Skeletal muscle tissue (tissue), 4 donors: Measurements from ENCODE around the gene GPR34. TPM values are rescaled to one million over a fixed set of nuclear protein-coding genes. Genes with fewer than 3 reads are reported as not detected.

ENCODE experiments used
- H3K27ac ChIP-seq: one replicate; pipeline ENCODE4 v1.7.0; 2013; ENCODE audit warnings: mild to moderate bottlenecking, low read depth, low read length, inconsistent platforms
- H3K27me3 ChIP-seq, 3 donors: one replicate each; pipeline ENCODE4 v1.7.0; 2013; ENCODE audit warnings: low read length in 3 of 3; ENCODE audit not compliant: control insufficient read depth in 3 of 3, insufficient read depth in 3 of 3
- H3K36me3 ChIP-seq, 3 donors: one replicate each; pipeline ENCODE4 v1.7.0; 2013; ENCODE audit warnings: low read length in 3 of 3; ENCODE audit not compliant: control insufficient read depth in 3 of 3, insufficient read depth in 3 of 3
- H3K4me1 ChIP-seq, 3 donors: one replicate each; pipeline ENCODE4 v1.7.0; 2013; ENCODE audit warnings: low read length in 3 of 3, mild to moderate bottlenecking in 3 of 3; ENCODE audit not compliant: control insufficient read depth in 3 of 3, insufficient read depth in 3 of 3
- H3K4me3 ChIP-seq, 3 donors: one replicate each; pipeline ENCODE4 v1.7.0; 2013; ENCODE audit warnings: low read length in 3 of 3
- H3K9ac ChIP-seq, 3 donors: one replicate each; pipeline ENCODE4 v1.7.0; 2013; ENCODE audit warnings: low read length in 3 of 3, mild to moderate bottlenecking in 3 of 3, moderate library complexity in 2 of 3, low read depth in 1 of 3
- H3K9me3 ChIP-seq, 3 donors: one replicate each; pipeline ENCODE4 v1.7.0; 2013; ENCODE audit warnings: low read length in 3 of 3; ENCODE audit not compliant: control insufficient read depth in 3 of 3
- total RNA-seq: library from RNA; depleted of rRNA; stranded (reverse); fragments of >200 nt; gene quantifications from one replicate; pipeline ENCODE4 v1.2.3, GENCODE V29; 2014
- donor health status: Osteomylitis.

GPR34 gene
- total RNA-seq, 1 donor from 2014 or later: 13.6 TPM

DNA sequence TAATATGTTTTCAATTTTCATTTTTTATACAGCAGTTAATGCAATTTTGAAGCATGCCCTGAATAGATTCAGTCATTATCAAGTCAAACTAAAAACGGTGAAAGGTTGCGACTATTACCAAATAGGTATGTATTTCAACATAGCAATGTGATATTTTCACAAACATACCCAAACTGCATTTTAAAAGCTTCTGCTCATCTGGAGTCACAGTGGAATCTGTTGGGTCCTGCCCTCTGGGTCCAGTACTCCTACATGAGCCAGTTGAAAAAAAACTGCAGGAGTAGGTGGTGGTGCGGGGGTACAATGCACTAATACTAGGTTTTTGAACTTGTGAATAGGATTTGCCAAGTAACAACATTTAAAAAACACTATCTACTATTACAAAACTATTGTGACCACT, 938 bp downstream of the GPR34 start:
- H3K9ac ChIP-seq: no peak overlapping the region
- H3K36me3 ChIP-seq: no peaks in the 10 kb centered on the region
- H3K4me1 ChIP-seq: no peaks in the 10 kb centered on the region
- H3K27ac ChIP-seq: no peak overlapping the region
- H3K27me3 ChIP-seq: no peaks in the 10 kb centered on the region
- no peak overlapping the region for H3K4me3 ChIP-seq
- no peaks in the 10 kb centered on the region for H3K9me3 ChIP-seq

DNA sequence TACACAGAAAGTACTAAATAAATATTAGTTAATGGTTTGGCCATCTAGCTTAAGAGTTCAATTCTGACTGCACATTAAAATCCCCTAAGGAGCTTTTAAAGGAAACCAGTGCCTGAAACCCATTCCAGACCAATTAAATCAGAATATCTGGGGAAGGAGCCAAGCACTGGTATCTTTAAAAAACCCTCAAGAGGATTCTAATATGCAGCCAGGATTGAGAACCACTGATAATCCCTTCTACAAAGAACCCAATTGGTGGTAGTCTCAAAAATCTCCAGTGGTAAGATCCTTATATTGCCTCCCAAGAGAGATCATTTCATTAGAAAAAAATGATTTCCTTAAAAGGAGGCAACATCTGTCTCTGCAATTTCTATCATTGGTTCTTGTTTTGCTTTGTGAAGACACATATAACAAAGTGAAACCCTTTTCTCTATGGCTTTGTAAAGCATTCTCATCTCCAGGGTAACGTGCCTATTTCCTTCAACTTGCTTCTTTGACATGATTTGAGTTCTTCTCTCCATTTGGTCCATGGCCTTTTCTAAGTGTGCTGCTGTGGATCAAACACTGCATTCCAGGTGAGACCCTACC, 3.5 kb downstream of the GPR34 start:
- no peaks in the 10 kb centered on the region for H3K4me1 ChIP-seq
- H3K36me3 ChIP-seq: no peaks in the 10 kb centered on the region
- H3K9me3 ChIP-seq: no peaks in the 10 kb centered on the region
- H3K27me3 ChIP-seq: no peaks in the 10 kb centered on the region
- no peak overlapping the region for H3K27ac ChIP-seq
- H3K4me3 ChIP-seq: peak overlapping the region in 1 of 3 donors; percentile 48
- H3K9ac ChIP-seq: no peak overlapping the region

DNA sequence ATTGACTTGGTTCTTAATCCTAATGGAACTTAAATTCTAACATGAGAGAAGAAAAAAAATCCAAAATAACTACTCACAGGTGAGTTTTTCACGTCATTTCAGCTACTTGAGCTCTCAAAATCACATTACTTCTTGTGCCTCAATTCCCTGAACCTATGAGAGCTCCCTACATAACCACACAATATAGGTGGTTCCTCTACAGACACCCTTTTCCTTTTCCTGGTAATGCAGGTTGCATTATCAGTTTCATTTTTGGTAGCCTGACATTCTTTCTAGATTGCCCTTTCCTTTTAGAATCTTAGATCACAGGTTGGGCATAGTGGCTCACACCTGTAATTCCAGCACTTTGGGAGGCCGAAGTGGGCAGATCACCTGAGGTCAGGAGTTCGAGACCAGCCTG, 4.3 kb downstream of the GPR34 start:
- Histone ChIP-seq H3K27ac (no peak overlapping the region), H3K4me3 (no peak overlapping the region), H3K27me3 (no peaks in the 10 kb centered on the region), H3K36me3 (no peaks in the 10 kb centered on the region), H3K9me3 (no peaks in the 10 kb centered on the region), H3K9ac (no peak overlapping the region), H3K4me1 (no peaks in the 10 kb centered on the region)

DNA sequence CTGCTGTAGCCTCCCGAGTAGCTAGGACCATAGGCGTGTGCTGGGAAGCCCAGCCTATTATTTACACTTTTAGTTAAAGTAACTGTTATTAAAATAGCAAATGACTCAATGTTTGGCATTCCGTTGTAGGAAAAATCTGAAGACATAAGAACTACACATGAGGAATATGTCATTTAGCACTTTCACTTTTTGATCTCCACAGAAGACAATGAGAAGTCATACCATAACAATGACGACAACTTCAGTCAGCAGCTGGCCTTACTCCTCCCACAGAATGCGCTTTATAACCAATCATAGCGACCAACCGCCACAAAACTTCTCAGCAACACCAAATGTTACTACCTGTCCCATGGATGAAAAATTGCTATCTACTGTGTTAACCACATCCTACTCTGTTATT, 6.7 kb downstream of the GPR34 start:
- H3K4me1 ChIP-seq: no peaks in the 10 kb centered on the region
- H3K36me3 ChIP-seq: no peaks in the 10 kb centered on the region
- no peak overlapping the region for H3K27ac ChIP-seq
- H3K4me3 ChIP-seq: no peak overlapping the region
- H3K9me3 ChIP-seq: no peaks in the 10 kb centered on the region
- no peaks in the 10 kb centered on the region for H3K27me3 ChIP-seq
- no peak overlapping the region for H3K9ac ChIP-seq

DNA sequence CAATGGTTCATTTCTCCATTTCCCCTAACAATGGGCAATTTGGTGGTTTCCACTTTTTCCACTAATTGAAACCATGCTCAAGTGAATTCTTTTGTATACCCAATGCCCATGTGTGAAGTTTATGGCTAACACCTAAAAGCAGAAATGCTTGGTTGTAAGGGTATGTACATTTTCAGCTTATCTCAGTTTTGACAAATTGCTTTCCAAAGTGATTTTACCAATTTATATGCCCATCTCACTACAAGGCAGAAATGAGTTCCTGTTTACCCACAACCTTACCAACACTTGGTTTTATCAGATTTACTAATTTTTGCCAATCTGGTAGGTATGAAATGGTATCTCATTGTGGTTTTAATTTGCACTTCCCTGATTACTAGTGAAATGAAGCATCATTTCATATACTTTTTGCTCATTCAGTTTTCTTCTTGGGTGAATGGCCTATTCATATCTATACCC, 14.8 kb downstream of the GPR34 start:
- Histone ChIP-seq H3K4me3 (no peak overlapping the region), H3K36me3 (no peaks in the 10 kb centered on the region), H3K9me3 (no peaks in the 10 kb centered on the region), H3K9ac (no peak overlapping the region), H3K27ac (no peak overlapping the region), H3K4me1 (no peaks in the 10 kb centered on the region), H3K27me3 (no peaks in the 10 kb centered on the region)

DNA sequence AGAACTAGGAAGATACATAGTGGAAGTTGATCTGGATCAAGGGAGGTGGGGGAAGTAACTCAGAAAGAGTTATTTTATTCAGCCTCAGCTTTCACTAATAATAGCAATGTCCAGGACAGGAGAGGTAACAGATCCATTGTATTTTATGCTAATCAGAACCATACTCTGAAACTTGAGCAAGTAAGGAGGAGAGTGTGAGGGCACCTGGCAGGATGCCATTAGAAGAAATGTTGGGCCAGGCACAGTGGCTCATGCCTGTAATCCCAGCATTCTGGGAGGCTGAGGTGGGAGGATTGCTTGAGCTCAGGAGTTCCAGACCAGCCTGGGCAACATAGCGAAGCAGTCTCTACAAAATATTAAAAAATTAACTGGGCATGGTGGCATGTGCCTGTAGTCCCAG, 16.3 kb downstream of the GPR34 start:
- no peaks in the 10 kb centered on the region for H3K9me3 ChIP-seq
- H3K4me3 ChIP-seq: no peak overlapping the region
- H3K27ac ChIP-seq: no peak overlapping the region
- H3K27me3 ChIP-seq: no peaks in the 10 kb centered on the region
- H3K4me1 ChIP-seq: no peaks in the 10 kb centered on the region
- H3K36me3 ChIP-seq: no peaks in the 10 kb centered on the region
- no peak overlapping the region for H3K9ac ChIP-seq

DNA sequence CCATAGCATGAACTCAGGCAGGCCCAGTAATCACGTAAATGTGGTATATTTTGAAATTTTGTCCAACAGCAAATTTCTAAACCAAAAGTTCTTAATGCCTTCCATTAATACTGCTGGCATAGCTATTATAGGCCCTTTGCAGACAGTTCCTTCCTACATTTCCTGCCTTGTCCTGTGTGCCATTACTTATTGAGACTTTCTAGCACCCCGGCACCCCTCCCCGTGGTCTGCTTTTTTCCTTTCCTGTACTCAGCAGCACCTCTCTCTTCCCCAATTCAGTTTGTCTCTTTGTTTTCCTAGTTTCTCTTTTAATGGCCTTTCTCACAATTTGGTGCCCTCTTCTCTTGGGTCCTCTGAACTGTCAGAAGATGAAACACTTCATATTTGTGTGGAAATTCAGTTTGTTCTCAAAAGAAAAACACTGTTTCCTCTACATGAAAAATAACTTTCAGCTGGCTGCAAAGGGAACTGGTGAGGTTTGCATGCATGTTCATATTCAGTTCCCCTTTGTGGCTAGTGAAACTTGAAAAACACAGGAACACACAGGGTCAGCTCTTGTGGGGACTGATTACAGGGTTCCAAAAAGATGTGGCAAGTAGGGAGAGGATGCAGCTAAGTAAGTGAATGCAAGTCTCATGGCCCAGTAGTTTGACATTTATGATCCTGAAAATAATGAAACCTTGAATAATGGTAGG, 17.1 kb downstream of the GPR34 start:
- no peaks in the 10 kb centered on the region for H3K4me1 ChIP-seq
- peak overlapping the region; percentile 10 for H3K27ac ChIP-seq
- no peaks in the 10 kb centered on the region for H3K9me3 ChIP-seq
- no peak overlapping the region for H3K4me3 ChIP-seq
- H3K27me3 ChIP-seq: no peaks in the 10 kb centered on the region
- no peak overlapping the region for H3K9ac ChIP-seq
- H3K36me3 ChIP-seq: no peaks in the 10 kb centered on the region

DNA sequence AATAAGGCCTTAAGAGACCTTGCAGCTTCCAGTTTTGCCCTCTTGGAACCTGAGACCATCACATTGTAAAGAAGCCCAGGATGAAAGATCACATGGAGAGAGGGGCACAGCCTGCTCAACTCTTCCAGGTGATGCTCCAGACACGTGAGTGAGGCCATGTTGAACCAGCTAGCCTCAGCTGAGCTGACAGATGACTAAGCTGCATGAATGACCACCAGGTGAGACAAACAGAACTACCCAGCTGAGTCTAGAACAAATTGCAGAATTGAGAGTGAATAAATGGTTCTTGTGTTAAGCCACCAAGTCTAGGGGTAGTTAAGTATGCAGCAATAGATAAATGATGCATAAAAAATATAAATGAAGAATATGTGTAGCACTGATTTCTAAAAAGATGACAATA, 18.4 kb downstream of the GPR34 start:
- Histone ChIP-seq H3K27me3 (no peaks in the 10 kb centered on the region), H3K4me1 (no peaks in the 10 kb centered on the region), H3K27ac (no peak overlapping the region)

DNA sequence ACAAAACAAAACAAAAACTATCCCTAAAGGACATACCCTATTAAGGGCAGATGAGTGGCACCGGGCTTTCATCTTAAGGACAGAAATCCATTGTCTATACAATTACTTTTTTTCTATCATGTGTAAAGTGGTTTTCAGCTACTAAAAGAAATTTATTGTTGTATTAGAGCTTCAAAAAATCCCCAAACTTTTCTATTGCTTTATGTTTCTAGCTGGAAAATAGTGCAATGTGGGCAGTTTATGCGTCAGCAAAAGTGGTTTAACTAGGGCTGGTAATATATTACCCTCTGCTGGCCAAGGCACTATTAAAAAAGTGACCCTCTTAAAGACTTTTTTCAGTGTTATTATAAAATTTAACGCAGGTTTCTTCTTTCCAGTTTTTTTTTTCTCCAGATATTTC, 19.7 kb downstream of the GPR34 start:
- H3K9me3 ChIP-seq: no peaks in the 10 kb centered on the region
- H3K36me3 ChIP-seq: no peaks in the 10 kb centered on the region
- no peak overlapping the region for H3K4me3 ChIP-seq
- no peaks in the 10 kb centered on the region for H3K4me1 ChIP-seq
- H3K27ac ChIP-seq: no peak overlapping the region
- no peak overlapping the region for H3K9ac ChIP-seq
- no peaks in the 10 kb centered on the region for H3K27me3 ChIP-seq

More for the DNA sequence above, 18.4 kb downstream of the GPR34 start:
- H3K9me3 ChIP-seq: no peaks in the 10 kb centered on the region
- no peak overlapping the region for H3K4me3 ChIP-seq
- H3K9ac ChIP-seq: no peak overlapping the region
- H3K36me3 ChIP-seq: no peaks in the 10 kb centered on the region

DNA sequence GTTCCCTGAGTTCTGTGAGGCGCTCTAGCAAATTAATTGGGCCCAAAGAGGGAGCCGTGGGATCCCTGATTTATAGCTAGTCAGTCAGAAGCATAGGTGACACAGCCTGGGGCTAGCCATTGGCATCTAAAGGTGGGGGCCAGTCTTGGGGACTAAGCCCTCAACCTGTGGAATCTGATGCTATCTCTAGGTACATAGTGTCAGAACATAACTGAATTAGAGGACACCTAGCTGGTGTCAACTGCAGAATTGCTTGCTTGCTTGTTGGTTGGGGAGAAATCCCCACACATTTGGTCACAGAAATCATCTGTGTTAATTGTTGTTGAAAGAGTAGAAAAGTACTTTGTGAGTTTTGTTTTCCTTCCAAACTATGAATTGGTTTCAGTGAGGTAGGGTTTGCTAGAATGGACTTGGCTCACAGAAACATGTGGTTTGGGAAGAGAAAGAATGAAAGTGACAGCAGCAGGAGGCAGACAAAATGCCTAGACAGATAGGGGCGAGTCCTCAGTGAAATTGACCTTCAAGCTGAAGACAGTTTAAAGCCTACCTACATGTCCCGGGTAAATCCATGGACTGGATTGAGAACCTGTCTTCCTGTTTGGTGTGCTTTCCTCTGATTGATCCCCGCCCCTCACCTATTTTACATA, 22.4 kb downstream of the GPR34 start:
- Histone ChIP-seq H3K27ac (no peak overlapping the region), H3K9me3 (no peaks in the 10 kb centered on the region), H3K4me1 (no peaks in the 10 kb centered on the region), H3K36me3 (no peaks in the 10 kb centered on the region), H3K4me3 (no peak overlapping the region), H3K27me3 (no peaks in the 10 kb centered on the region), H3K9ac (no peak overlapping the region)
